Mesenchymal stem cell (in vitro differentiated cells and primary cell): ENCODE results near the gene MEIS2.

ENCODE experiments used
- DNase-seq: peaks from one replicate; pipeline ENCODE4 v3.0.0-alpha.2; 2013
- H2AFZ ChIP-seq: one replicate; pipeline ENCODE4 v1.6.1; 2013; ENCODE audit warnings: low read depth, mild to moderate bottlenecking, control low read depth, inconsistent platforms, low read length, moderate library complexity
- H2AK5ac ChIP-seq: 2 replicates; pipeline ENCODE4 v1.6.1; 2013; ENCODE audit warnings: low read length, moderate library complexity, mild to moderate bottlenecking, inconsistent platforms; ENCODE audit not compliant: severe bottlenecking
- H2BK120ac ChIP-seq: one replicate; pipeline ENCODE4 v1.6.1; 2013; ENCODE audit warnings: low read depth, mild to moderate bottlenecking, inconsistent platforms, low read length, moderate library complexity
- H2BK12ac ChIP-seq, 2 experiments: one replicate each; pipeline ENCODE4 v1.6.1; 2013; ENCODE audit warnings: inconsistent platforms in 2 of 2, low read length in 2 of 2, mild to moderate bottlenecking in 2 of 2, moderate library complexity in 2 of 2, control low read depth in 1 of 2
- H2BK15ac ChIP-seq: one replicate; pipeline ENCODE4 v1.6.1; 2013; ENCODE audit warnings: mild to moderate bottlenecking, low read depth, inconsistent platforms; ENCODE audit not compliant: poor library complexity, severe bottlenecking
- H2BK5ac ChIP-seq: 2 replicates; pipeline ENCODE4 v1.6.1; 2013; ENCODE audit warnings: low read depth, mild to moderate bottlenecking, low read length, control low read depth, inconsistent platforms; ENCODE audit not compliant: poor library complexity, severe bottlenecking
- H3K14ac ChIP-seq, 2 experiments: one replicate each; pipeline ENCODE4 v1.6.1; 2013; ENCODE audit warnings: inconsistent platforms in 2 of 2, low read length in 2 of 2, control low read depth in 1 of 2, mild to moderate bottlenecking in 1 of 2, moderate library complexity in 1 of 2
- H3K18ac ChIP-seq, 2 experiments: one replicate each; pipeline ENCODE4 v1.6.1; 2013; ENCODE audit warnings: inconsistent platforms in 2 of 2, low read length in 2 of 2, control low read depth in 1 of 2, low read depth in 1 of 2, mild to moderate bottlenecking in 1 of 2
- H3K23ac ChIP-seq, 2 experiments: one replicate each; pipeline ENCODE4 v1.6.1; 2013; ENCODE audit warnings: inconsistent platforms in 2 of 2, low read length in 2 of 2, mild to moderate bottlenecking in 2 of 2, moderate library complexity in 2 of 2, control low read depth in 1 of 2
- H3K27ac ChIP-seq: 2 replicates; pipeline ENCODE4 v1.5.1; 2013; ENCODE audit warnings: mild to moderate bottlenecking, moderate library complexity, low read length, control low read depth, inconsistent platforms; ENCODE audit not compliant: poor library complexity, severe bottlenecking
- H3K27me3 ChIP-seq, 2 experiments: 2 replicates each; pipeline versions ENCODE4 v1.6.1 to v1.7.0; 2013; ENCODE audit warnings: low read length in 2 of 2, mild to moderate bottlenecking in 2 of 2, moderate library complexity in 2 of 2, control low read depth in 1 of 2, inconsistent platforms in 1 of 2; ENCODE audit not compliant: control insufficient read depth in 1 of 2, insufficient read depth in 1 of 2
- H3K36me3 ChIP-seq, 2 experiments: 2 replicates each; pipeline versions ENCODE4 v1.6.1 to v1.7.0; 2013; ENCODE audit warnings: low read length in 2 of 2, control low read depth in 1 of 2, inconsistent platforms in 1 of 2, low read depth in 1 of 2, mild to moderate bottlenecking in 1 of 2; ENCODE audit not compliant: insufficient read depth in 2 of 2, control insufficient read depth in 1 of 2
- H3K4ac ChIP-seq, 2 experiments: one replicate each; pipeline ENCODE4 v1.6.1; 2013; ENCODE audit warnings: inconsistent platforms in 2 of 2, low read length in 2 of 2, mild to moderate bottlenecking in 2 of 2, moderate library complexity in 2 of 2, control low read depth in 1 of 2, low read depth in 1 of 2
- H3K4me1 ChIP-seq: 2 replicates; pipeline ENCODE4 v1.6.1; 2013; ENCODE audit warnings: low read depth, low read length, control low read depth; ENCODE audit not compliant: control insufficient read depth, insufficient read depth
- H3K4me2 ChIP-seq: 2 replicates; pipeline ENCODE4 v1.6.1; 2013; ENCODE audit warnings: low read length, mild to moderate bottlenecking, inconsistent platforms; ENCODE audit not compliant: poor library complexity, severe bottlenecking
- H3K4me3 ChIP-seq, 2 experiments: 2 replicates each; pipeline versions ENCODE4 v1.5.1 to v1.7.0; 2013; ENCODE audit warnings: low read length in 2 of 2, mild to moderate bottlenecking in 2 of 2, control low read depth in 1 of 2, low read depth in 1 of 2; ENCODE audit not compliant: insufficient read depth in 1 of 2
- H3K79me1 ChIP-seq: replicated peaks from 2 replicates; pipeline ENCODE4 v1.6.1; 2013; ENCODE audit warnings: mild to moderate bottlenecking, control low read depth, low read length, inconsistent platforms; ENCODE audit not compliant: poor library complexity, severe bottlenecking
- H3K9ac ChIP-seq: 2 replicates; pipeline ENCODE4 v1.7.0; 2013; ENCODE audit warnings: mild to moderate bottlenecking, low read length, moderate library complexity
- H3K9me3 ChIP-seq: 2 replicates; pipeline ENCODE4 v1.7.0; 2013; ENCODE audit warnings: mild to moderate bottlenecking, low read length; ENCODE audit not compliant: control insufficient read depth
- H4K8ac ChIP-seq: one replicate; pipeline ENCODE4 v1.6.1; 2013; ENCODE audit warnings: inconsistent platforms, mild to moderate bottlenecking, low read length, moderate library complexity
- H4K91ac ChIP-seq: one replicate; pipeline ENCODE4 v1.6.1; 2013; ENCODE audit warnings: mild to moderate bottlenecking, low read length, inconsistent platforms
- WGBS: methylation state at CpG from one replicate; pipeline ENCODE4 v1.1.7; 2013; ENCODE audit warnings: mixed read lengths; 5-methylcytosine and 5-hydroxymethylcytosine counted together

MEIS2 gene

DNA sequence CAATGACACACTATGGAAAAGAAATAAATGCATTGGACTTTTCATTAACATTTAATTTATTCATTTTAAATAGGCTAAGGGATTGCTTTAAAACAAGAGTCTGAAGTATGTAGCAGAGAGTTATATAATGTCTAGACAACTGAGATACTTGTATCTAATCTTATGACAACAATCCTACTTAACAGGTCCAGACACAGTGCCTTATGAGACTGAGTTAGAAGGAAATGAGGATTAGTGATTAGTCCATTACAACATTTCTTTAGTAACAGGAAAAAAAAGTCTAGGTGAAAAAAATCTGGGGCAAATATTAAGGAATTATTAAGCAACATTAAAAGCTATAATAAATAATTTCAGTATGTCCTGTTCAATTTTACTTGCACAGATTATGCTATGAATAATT lies 140.6 kb downstream of the MEIS2 start:
- Histone ChIP-seq H3K4me1 (no peaks in the 10 kb centered on the region), H2AFZ (no peak overlapping the region), H3K79me1 (no peaks in the 10 kb centered on the region), H4K8ac (no peak overlapping the region), H3K9me3 (no peaks in the 10 kb centered on the region), H2BK12ac (no peak overlapping the region), H3K27ac (no peak overlapping the region), H2AK5ac (no peak overlapping the region), H4K91ac (no peak overlapping the region), H3K27me3 (no peaks in the 10 kb centered on the region), H2BK120ac (no peak overlapping the region), H3K23ac (no peak overlapping the region), H3K18ac (no peak overlapping the region), H2BK15ac (no peak overlapping the region), H3K14ac (no peak overlapping the region), H3K4ac (no peak overlapping the region), H3K36me3 (peaks cover 0 to 11% of the 10 kb centered on the region in 2 experiments), H3K9ac (no peak overlapping the region), H3K4me2 (no peak overlapping the region), H2BK5ac (no peak overlapping the region), H3K4me3 (no peak overlapping the region)
- peak; percentile 33 for DNase-seq

DNA sequence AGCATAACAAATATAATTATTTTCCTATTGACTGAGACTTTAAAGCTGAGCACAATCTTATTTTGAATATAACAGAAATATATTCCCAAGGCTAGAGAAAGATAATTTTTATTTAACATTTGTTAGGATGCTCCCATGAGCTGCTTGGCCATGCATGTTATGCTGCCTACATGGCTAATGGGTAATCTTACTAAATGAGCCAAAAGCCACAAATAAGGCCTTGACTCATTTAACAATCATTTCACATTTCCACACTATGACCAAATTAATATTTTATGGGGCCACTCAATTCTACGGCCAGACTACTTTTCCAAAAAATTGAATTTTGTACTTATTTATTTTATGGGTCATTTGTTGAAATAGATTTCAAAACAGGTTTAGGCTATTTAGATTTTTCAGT lies 141.7 kb downstream of the MEIS2 start:
- Histone ChIP-seq H3K36me3 (peaks cover 0 to under 1% of the 10 kb centered on the region in 2 experiments), H3K23ac (no peak overlapping the region), H3K9me3 (no peaks in the 10 kb centered on the region), H3K79me1 (no peaks in the 10 kb centered on the region), H3K4ac (no peak overlapping the region), H3K18ac (no peak overlapping the region), H3K4me3 (no peak overlapping the region), H2AK5ac (no peak overlapping the region), H2BK5ac (no peak overlapping the region), H3K9ac (no peak overlapping the region), H3K27me3 (no peaks in the 10 kb centered on the region), H2AFZ (no peak overlapping the region), H4K8ac (no peak overlapping the region), H3K14ac (no peak overlapping the region), H3K4me1 (no peaks in the 10 kb centered on the region), H2BK12ac (no peak overlapping the region), H4K91ac (no peak overlapping the region), H2BK15ac (no peak overlapping the region), H3K27ac (no peak overlapping the region), H3K4me2 (no peak overlapping the region), H2BK120ac (no peak overlapping the region)
- DNase-seq, result no peak
- WGBS, result no CpG with 5 or more reads among the region's 1 CpG

DNA sequence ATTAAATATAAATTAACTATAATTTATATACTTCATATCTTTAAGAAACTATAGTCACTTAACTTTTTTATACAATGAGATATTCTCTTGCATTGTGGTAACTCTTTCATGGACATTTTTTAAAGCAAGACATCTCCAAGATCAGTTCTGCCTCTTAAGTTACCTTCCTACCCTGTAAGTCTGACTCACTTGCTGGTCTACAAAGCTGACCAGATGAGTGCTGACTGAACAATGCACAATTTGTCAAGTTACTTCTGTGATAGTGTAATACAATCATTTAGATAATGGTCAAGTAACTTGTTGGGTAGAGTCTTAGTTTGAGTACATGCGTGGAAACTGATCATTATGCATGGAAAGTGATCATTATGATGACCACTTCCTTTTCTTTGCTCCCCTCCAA lies 145.9 kb downstream of the MEIS2 start:
- H3K4me1 ChIP-seq, result no peaks in the 10 kb centered on the region
- no peaks in the 10 kb centered on the region for H3K9me3 ChIP-seq
- no peak overlapping the region for H3K4ac ChIP-seq
- H3K4me3 ChIP-seq, result no peak overlapping the region
- H3K18ac ChIP-seq, result no peak overlapping the region
- no peak for DNase-seq
- WGBS, result no CpG with 5 or more reads among the region's 1 CpG
- H2BK15ac ChIP-seq, result no peak overlapping the region
- H3K9ac ChIP-seq, result no peak overlapping the region
- no peak overlapping the region for H3K4me2 ChIP-seq
- H4K91ac ChIP-seq, result no peak overlapping the region
- peaks cover 0 to 10% of the 10 kb centered on the region in 2 experiments for H3K36me3 ChIP-seq
- H2AK5ac ChIP-seq, result no peak overlapping the region
- no peak overlapping the region for H2BK120ac ChIP-seq
- H2AFZ ChIP-seq, result no peak overlapping the region
- H3K27ac ChIP-seq, result no peak overlapping the region
- H3K27me3 ChIP-seq, result no peaks in the 10 kb centered on the region
- H2BK12ac ChIP-seq, result no peak overlapping the region
- H3K14ac ChIP-seq, result no peak overlapping the region
- no peak overlapping the region for H4K8ac ChIP-seq
- H2BK5ac ChIP-seq, result no peak overlapping the region
- H3K23ac ChIP-seq, result no peak overlapping the region
- peaks cover 4% of the 10 kb centered on the region for H3K79me1 ChIP-seq

DNA sequence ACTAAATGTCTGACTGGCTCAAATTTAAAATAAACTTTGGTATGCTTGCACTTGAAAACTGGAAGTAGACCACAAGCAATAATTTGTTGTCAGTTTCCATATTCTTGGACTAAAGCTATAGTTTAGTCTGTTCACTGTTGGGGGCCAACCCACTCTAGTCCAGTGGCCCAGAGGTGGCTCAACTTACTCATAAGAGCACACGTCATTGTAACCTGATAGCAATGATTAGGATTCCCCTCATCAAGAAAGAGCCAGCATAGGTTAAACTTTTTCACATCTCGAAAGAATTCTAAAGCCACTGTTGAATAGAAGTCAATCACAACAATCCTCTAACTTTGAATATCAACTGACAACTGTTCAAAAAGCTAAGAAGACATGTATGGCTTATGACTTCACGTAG lies 147.0 kb downstream of the MEIS2 start:
- DNase-seq, result no peak
- no peaks in the 10 kb centered on the region for H3K9me3 ChIP-seq
- H3K4me2 ChIP-seq, result no peak overlapping the region
- 94% methylated on average over 2 of the region's 3 CpGs for WGBS
- H3K36me3 ChIP-seq, result peaks cover 0 to 21% of the 10 kb centered on the region in 2 experiments
- H2AFZ ChIP-seq, result no peak overlapping the region
- H3K14ac ChIP-seq, result no peak overlapping the region
- H3K23ac ChIP-seq, result no peak overlapping the region
- no peak overlapping the region for H2AK5ac ChIP-seq
- H3K27me3 ChIP-seq, result no peaks in the 10 kb centered on the region
- H3K27ac ChIP-seq, result no peak overlapping the region
- H3K4me1 ChIP-seq, result no peaks in the 10 kb centered on the region
- no peak overlapping the region for H4K91ac ChIP-seq
- H2BK5ac ChIP-seq, result no peak overlapping the region
- no peak overlapping the region for H4K8ac ChIP-seq
- H3K4me3 ChIP-seq, result no peak overlapping the region
- H3K79me1 ChIP-seq, result peaks cover 4% of the 10 kb centered on the region
- H2BK15ac ChIP-seq, result no peak overlapping the region
- no peak overlapping the region for H3K4ac ChIP-seq
- no peak overlapping the region for H2BK120ac ChIP-seq
- H3K18ac ChIP-seq, result no peak overlapping the region
- no peak overlapping the region for H2BK12ac ChIP-seq
- H3K9ac ChIP-seq, result no peak overlapping the region
